K562 (cell line): ENCODE measurements around the gene ZNF487. TPM values are rescaled to one million over a fixed set of nuclear protein-coding genes. Genes with fewer than 3 reads are reported as not detected.

ENCODE experiments used
- BACH1 ChIP-seq: fragments of 200-800 bp; sonication (Bioruptor generic); IDR thresholded peaks from 2 replicates; pipeline ENCODE4 v1.6.1; 2016; ENCODE audit warnings: missing genetic modification characterization, missing compliant biosample characterization
- CHD4 ChIP-seq: fragments of 200-600 bp; sonication (generic); IDR thresholded peaks from 3 replicates; pipeline ENCODE4 v1.6.1; 2012; ENCODE audit warnings: low read depth, mild to moderate bottlenecking, mixed read lengths, low read length, inconsistent platforms; ENCODE audit not compliant: insufficient read depth, insufficient replicate concordance, poor library complexity, severe bottlenecking
- CXXC5 ChIP-seq: fragments of 250-450 bp; sonication (Bioruptor Pico); IDR thresholded peaks from 2 replicates; pipeline ENCODE4 v1.8.0; 2022; ENCODE audit warnings: inconsistent platforms, mild to moderate bottlenecking, moderate library complexity
- ELK3 ChIP-seq: fragments of 450-650 bp; formaldehyde crosslinking; IDR thresholded peaks from 2 replicates; pipeline ENCODE4 v1.4.0; 2020; ENCODE audit warnings: mild to moderate bottlenecking
- IRF9 ChIP-seq: fragments of 450-650 bp; IDR thresholded peaks from 2 replicates; pipeline ENCODE4 v1.6.1; 2016; ENCODE audit warnings: missing biosample characterization, missing genetic modification characterization
- MCM5 ChIP-seq: fragments of 450-650 bp; IDR thresholded peaks from 2 replicates; pipeline ENCODE4 v1.6.1; 2016; ENCODE audit warnings: low read depth
- OTX1 ChIP-seq: fragments of 450-650 bp; formaldehyde crosslinking; IDR thresholded peaks from 2 replicates; pipeline ENCODE4 v1.4.0; 2022; ENCODE audit warnings: mild to moderate bottlenecking
- PKNOX1 ChIP-seq: fragments of 450-650 bp; IDR thresholded peaks from 2 replicates; pipeline ENCODE4 v1.6.1; 2016
- POLR2G ChIP-seq: fragments of 200-400 bp; formaldehyde crosslinking; IDR thresholded peaks from 2 replicates; pipeline ENCODE4 v1.6.1; 2017; ENCODE audit warnings: low read depth, mild to moderate bottlenecking, antibody characterized with exemption, low read length, moderate library complexity
- PRDM10 ChIP-seq: fragments of 450-650 bp; IDR thresholded peaks from 2 replicates; pipeline ENCODE4 v1.6.1; 2018; ENCODE audit not compliant: partially characterized antibody
- PTTG1 ChIP-seq: fragments of 450-650 bp; IDR thresholded peaks from 2 replicates; pipeline ENCODE4 v1.6.1; 2016; ENCODE audit warnings: low read depth, mild to moderate bottlenecking, missing genetic modification characterization, missing compliant biosample characterization
- SFPQ ChIP-seq: fragments of 200-400 bp; formaldehyde crosslinking; IDR thresholded peaks from 2 replicates; pipeline ENCODE4 v1.6.1; 2017; ENCODE audit warnings: mild to moderate bottlenecking, low read depth, low read length, moderate library complexity
- ZFP91 ChIP-seq: sonication (generic); formaldehyde crosslinking; IDR thresholded peaks from 2 replicates; pipeline ENCODE4 v1.8.0; 2022; ENCODE audit warnings: mild to moderate bottlenecking, missing genetic modification reagents
- ZNF143 ChIP-seq: sonication (generic); formaldehyde crosslinking; IDR thresholded peaks from 2 replicates; pipeline ENCODE4 v1.9.0; 2022; ENCODE audit warnings: mild to moderate bottlenecking, missing genetic modification reagents
- ZNF197 ChIP-seq: fragments of 200-800 bp; sonication (Bioruptor generic); IDR thresholded peaks from 2 replicates; pipeline ENCODE4 v1.6.1; 2016; ENCODE audit warnings: low read depth, missing genetic modification characterization, missing compliant biosample characterization
- ZNF507 ChIP-seq: conservative IDR thresholded peaks from 2 replicates; pipeline ENCODE4 v1.6.1; 2017; ENCODE audit warnings: missing genetic modification characterization, missing compliant biosample characterization
- polyA plus RNA-seq, 8 experiments: library from polyadenylated mRNA; depleted of rRNA in 4 of 8; stranded (reverse) in 5 of 8; unstranded in 3 of 8; fragments of >200 nt; fragmentation: Nextera tagmentation in 2 of 8; fragmentation: Illumina TruSeq in 1 of 8; extraction: Ambion mirVana in 2 of 8; extraction: Trizol in 1 of 8; gene quantifications; 2 replicates each; pipeline versions ENCODE4 v1.2.1 to v1.2.3, GENCODE V29; 2011 to 2014; ENCODE audit warnings: inconsistent platforms in 1 of 8, missing spikeins in 1 of 8
- total RNA-seq, 7 experiments: library from RNA; depleted of rRNA in 6 of 7; stranded (reverse); fragments of >200 nt in 6 of 7; fragmentation: Illumina TruSeq in 2 of 7; extraction: Trizol in 2 of 7; gene quantifications; 2 replicates each; pipeline versions ENCODE4 v1.2.1 to v1.2.3, GENCODE V29; 2011 to 2021; ENCODE audit warnings: low replicate concordance in 1 of 7

The ZNF487 gene
- total and polyA plus RNA-seq, 9 of the 15 experiments (the other 6 are each of a cell fraction or from before 2014, with no cell fraction given) = 1.9 to 6.5 (median 4.2) TPM

GRCh38 chr10:43407576-43408330 lies 29.2 kb upstream of the ZNF487 start (continued):
- TF ChIP-seq IRF9 (tag) (peak; percentile 90), MCM5 (no peak), ELK3 (CRISPR knock-in tag) (no peak), ZNF197 (CRISPR knock-in tag) (0 out of 2 replicates have a peak, but pooled peaks have one; percentile 75), POLR2G (peak; percentile 89), BACH1 (tag) (no peak), PTTG1 (tag) (no peak), PKNOX1 (no peak), SFPQ (no peak), CHD4 (no peak), PRDM10 (no peak), ZFP91 (no peak), CXXC5 (peak; percentile 85), OTX1 (no peak), ZNF507 (tag) (no peak), ZNF143 (CRISPR knock-in tag) (0 out of 2 replicates have a peak, but pooled peaks have one; percentile 45)
